Retinal pigment epithelial cell (primary cell): ENCODE data around the gene PADI3.

Experiments
- DNase-seq: peaks from one replicate; pipeline ENCODE4 v3.0.0-alpha.2; 2010; ENCODE audit warnings: low read depth
- H3K4me3 ChIP-seq: 2 replicates; pipeline ENCODE4 v1.5.1; 2011; ENCODE audit warnings: mild to moderate bottlenecking, low read length, control low read depth, moderate library complexity
- CTCF ChIP-seq: conservative IDR thresholded peaks from 2 replicates; pipeline ENCODE4 v1.5.1; 2011; ENCODE audit warnings: low read depth, low read length, control low read depth, inconsistent platforms

The PADI3 gene

GRCh38 chr1:17260738-17261137 is 11.8 kb downstream of the PADI3 start:
- no peak for DNase-seq
- H3K4me3 ChIP-seq: no peak overlapping the region
- TF ChIP-seq CTCF: no peak

- DNase-seq: no peak
- H3K4me3 ChIP-seq: no peak overlapping the region
- no peak for TF ChIP-seq CTCF
Measured at GRCh38 chr1:17263936-17264335, 15.0 kb downstream of the PADI3 start.

- TF ChIP-seq CTCF: no peak
- no peak overlapping the region for H3K4me3 ChIP-seq
- DNase-seq: no peak
Measured at GRCh38 chr1:17264470-17264869, 15.6 kb downstream of the PADI3 start.

GRCh38 chr1:17265162-17265561 is 16.3 kb downstream of the PADI3 start:
- no peak for TF ChIP-seq CTCF
- DNase-seq: no peak
- no peak overlapping the region for H3K4me3 ChIP-seq

- TF ChIP-seq CTCF: no peak
- no peak for DNase-seq
- no peak overlapping the region for H3K4me3 ChIP-seq
Measured at GRCh38 chr1:17265950-17266349, 17.1 kb downstream of the PADI3 start.

GRCh38 chr1:17270891-17271765 is 22.2 kb downstream of the PADI3 start:
- TF ChIP-seq CTCF: no peak
- no peak overlapping the region for H3K4me3 ChIP-seq
- DNase-seq: no peak

- H3K4me3 ChIP-seq: no peak overlapping the region
- no peak for TF ChIP-seq CTCF
- DNase-seq: no peak
Measured at GRCh38 chr1:17272066-17272465, 23.2 kb downstream of the PADI3 start.
